Keratinocyte (primary cell): ENCODE measurements around the gene PCID2. TPM values are rescaled to one million over a fixed set of nuclear protein-coding genes. Genes with fewer than 3 reads are reported as not detected.

ENCODE experiments used
- DNase-seq: peaks from one replicate; pipeline ENCODE4 v3.0.0-alpha.2; 2011; ENCODE audit warnings: low read depth, missing footprints, low spot score
- FAIRE-seq: peaks from 2 replicates; lab custom pipeline; 2011; peaks lifted over from hg19 to GRCh38; lab: Jason Lieb, UNC
- H2AFZ ChIP-seq: 2 replicates; pipeline ENCODE4 v1.6.0; 2012; ENCODE audit warnings: low read length, control low read depth, inconsistent platforms; ENCODE audit not compliant: control insufficient read depth
- H3K27ac ChIP-seq: 2 replicates; pipeline ENCODE4 v1.5.1; 2011; ENCODE audit warnings: low read length; ENCODE audit not compliant: control insufficient read depth, insufficient read depth
- H3K27me3 ChIP-seq: 3 replicates; pipeline ENCODE4 v1.6.0; 2011; ENCODE audit warnings: low read length; ENCODE audit not compliant: control insufficient read depth, insufficient read depth; ENCODE audit errors: extremely low read depth
- H3K36me3 ChIP-seq, 2 experiments: 2 replicates in 1 of 2; 3 replicates in 1 of 2; pipeline ENCODE4 v1.5.1; 2011; ENCODE audit warnings: low read length in 2 of 2, mild to moderate bottlenecking in 1 of 2; ENCODE audit not compliant: control insufficient read depth in 2 of 2, insufficient read depth in 2 of 2; ENCODE audit errors: extremely low read depth in 1 of 2
- H3K4me1 ChIP-seq: 3 replicates; pipeline ENCODE4 v1.5.1; 2011; ENCODE audit warnings: low read length; ENCODE audit not compliant: control insufficient read depth, insufficient read depth; ENCODE audit errors: extremely low read depth
- H3K4me2 ChIP-seq: 3 replicates; pipeline ENCODE4 v1.6.0; 2011; ENCODE audit warnings: low read depth, low read length; ENCODE audit not compliant: control insufficient read depth, insufficient read depth; ENCODE audit errors: extremely low read depth
- H3K4me3 ChIP-seq, 3 experiments: fragments of 200-600 bp in 1 of 3; sonication (generic) in 1 of 3; 2 replicates in 2 of 3; 3 replicates in 1 of 3; pipeline ENCODE4 v1.5.1; 2011 to 2016; ENCODE audit warnings: low read length in 3 of 3, mild to moderate bottlenecking in 3 of 3, control low read depth in 2 of 3, inconsistent platforms in 1 of 3, low read depth in 1 of 3, mixed read lengths in 1 of 3, mixed run types in 1 of 3, moderate library complexity in 1 of 3; ENCODE audit not compliant: control insufficient read depth in 2 of 3, insufficient read depth in 2 of 3; ENCODE audit errors: extremely low read depth in 1 of 3
- H3K79me2 ChIP-seq: 2 replicates; pipeline ENCODE4 v1.6.0; 2012; ENCODE audit warnings: low read length; ENCODE audit not compliant: control insufficient read depth, insufficient read depth
- H3K9ac ChIP-seq: 3 replicates; pipeline ENCODE4 v1.6.0; 2011; ENCODE audit warnings: low read length; ENCODE audit not compliant: control insufficient read depth, insufficient read depth; ENCODE audit errors: extremely low read depth
- H3K9me1 ChIP-seq: 3 replicates; pipeline ENCODE4 v1.6.0; 2011; ENCODE audit warnings: low read length; ENCODE audit not compliant: control insufficient read depth, insufficient read depth; ENCODE audit errors: extremely low read depth
- H3K9me3 ChIP-seq: 2 replicates; pipeline ENCODE4 v1.5.1; 2012; ENCODE audit warnings: low read depth, low read length; ENCODE audit not compliant: control insufficient read depth
- H4K20me1 ChIP-seq: 3 replicates; pipeline ENCODE4 v1.6.0; 2011; ENCODE audit warnings: low read length; ENCODE audit not compliant: control insufficient read depth, insufficient read depth; ENCODE audit errors: extremely low read depth
- CTCF ChIP-seq, 3 experiments: IDR thresholded peaks in 1 of 3; conservative IDR thresholded peaks in 1 of 3; optimal IDR thresholded peaks in 1 of 3; 2 replicates in 2 of 3; 3 replicates in 1 of 3; pipeline versions ENCODE3 to v1.5.1; 2011; ENCODE audit warnings: low read length in 3 of 3, mild to moderate bottlenecking in 3 of 3, moderate library complexity in 2 of 3, control low read depth in 1 of 3, inconsistent platforms in 1 of 3; ENCODE audit not compliant: insufficient read depth in 2 of 3; ENCODE audit errors: extremely low read depth in 1 of 3
- EZH2 ChIP-seq: IDR thresholded peaks from one replicate; pipeline ENCODE4 v1.6.1; 2012; ENCODE audit warnings: inconsistent platforms, mild to moderate bottlenecking, low read length, moderate library complexity
- dilution Hi-C: fragments of 300-500 bp; cut with MboI; formaldehyde crosslinking; loops from one replicate; pipeline ENCODE4 v1.7.0; 2020; ENCODE audit warnings: low sequenced_read_pairs; ENCODE audit not compliant: extremely low pct_ligation_motif_present
- polyA plus RNA-seq, 5 experiments: library from polyadenylated mRNA; depleted of rRNA in 3 of 5; stranded (reverse) in 3 of 5; stranded (forward) in 1 of 5; unstranded in 1 of 5; fragments of >200 nt; gene quantifications; 1 replicate in 1 of 5; 2 replicates in 3 of 5; 3 replicates in 1 of 5; pipeline versions ENCODE4 v1.2.1 to v1.2.3, GENCODE V29; 2011 to 2012; ENCODE audit warnings: missing spikeins in 2 of 5, low read depth in 1 of 5, low replicate concordance in 1 of 5

The PCID2 gene
- polyA plus RNA-seq, 1 donor (not counting 4 experiments of a cell fraction or from before 2014, with no cell fraction given), result 76.5 TPM

GRCh38 chr13:113231306-113232207 lies 23.1 kb upstream of the PCID2 start:
- dilution Hi-C loops, result no loop called here
- H3K27me3 ChIP-seq, result no peaks in the 10 kb centered on the region
- TF ChIP-seq EZH2, result no peak
- TF ChIP-seq CTCF (optimal IDR thresholded peaks at IDR 0.05 in 1 of 3, IDR thresholded peaks at IDR 0.05 in 1 of 3, conservative IDR thresholded peaks at IDR 0.05 in 1 of 3; ENCODE audit: extremely low read depth in 1 of 3, insufficient read depth in 2 of 3, low read length in 3 of 3), result no peak
- H4K20me1 ChIP-seq, result no peaks in the 10 kb centered on the region
- peaks cover 8% of the 10 kb centered on the region for H3K79me2 ChIP-seq
- H3K36me3 ChIP-seq, result peaks cover 33 to 42% of the 10 kb centered on the region in 2 experiments
- H3K4me2 ChIP-seq, result no peak overlapping the region
- DNase-seq (no peak), FAIRE-seq (no peak)
- H3K9me1 ChIP-seq, result no peaks in the 10 kb centered on the region
- H3K9ac ChIP-seq, result no peak overlapping the region
- H3K4me3 ChIP-seq, result no peak overlapping the region
- H2AFZ ChIP-seq, result no peak overlapping the region
- H3K9me3 ChIP-seq, result no peaks in the 10 kb centered on the region
- H3K4me1 ChIP-seq, result no peaks in the 10 kb centered on the region
- no peak overlapping the region for H3K27ac ChIP-seq

GRCh38 chr13:113229791-113230190 lies 21.3 kb upstream of the PCID2 start:
- dilution Hi-C loops, result no loop called here
- H3K4me3 ChIP-seq, result no peak overlapping the region
- H4K20me1 ChIP-seq, result peaks cover 3% of the 10 kb centered on the region
- H3K36me3 ChIP-seq, result peaks cover 38 to 53% of the 10 kb centered on the region in 2 experiments
- TF ChIP-seq CTCF (optimal IDR thresholded peaks at IDR 0.05 in 1 of 3, IDR thresholded peaks at IDR 0.05 in 1 of 3, conservative IDR thresholded peaks at IDR 0.05 in 1 of 3; ENCODE audit: extremely low read depth in 1 of 3, insufficient read depth in 2 of 3, low read length in 3 of 3) (no peak), EZH2 (no peak)
- DNase-seq, result no peak
- no peaks in the 10 kb centered on the region for H3K27me3 ChIP-seq
- FAIRE-seq, result no peak
- H3K4me2 ChIP-seq, result no peak overlapping the region
- H3K27ac ChIP-seq, result no peak overlapping the region
- no peaks in the 10 kb centered on the region for H3K9me3 ChIP-seq
- H2AFZ ChIP-seq, result no peak overlapping the region
- no peaks in the 10 kb centered on the region for H3K9me1 ChIP-seq
- H3K79me2 ChIP-seq, result peaks cover 24% of the 10 kb centered on the region
- H3K9ac ChIP-seq, result no peak overlapping the region
- no peaks in the 10 kb centered on the region for H3K4me1 ChIP-seq
